SKM-1 treated with dmso at 0.1 percent for 144 hours (cell line): Measurements from ENCODE around the gene CX3CR1.

ENCODE experiments used
- DNase-seq: peaks from one replicate; lab custom pipeline; 2025; ENCODE audit not compliant: unreplicated experiment; lab: John Stamatoyannopoulos, UW

CX3CR1 gene

GRCh38 chr3:39269528-39269927, 10.3 kb downstream of the CX3CR1 start:
- DNase-seq = no peak

GRCh38 chr3:39268549-39268900, 11.3 kb downstream of the CX3CR1 start:
- no peak for DNase-seq

- DNase-seq = no peak
Observed at GRCh38 chr3:39267631-39268548, 11.9 kb downstream of the CX3CR1 start.

- no peak for DNase-seq
Observed at GRCh38 chr3:39264053-39264452, 15.8 kb downstream of the CX3CR1 start.

GRCh38 chr3:39263576-39263975, 16.3 kb downstream of the CX3CR1 start:
- no peak for DNase-seq

- DNase-seq = no peak
Observed at GRCh38 chr3:39262846-39263245, 17.0 kb downstream of the CX3CR1 start.

- DNase-seq = no peak
Observed at GRCh38 chr3:39261726-39262125, 18.1 kb downstream of the CX3CR1 start.

GRCh38 chr3:39260957-39261356, 18.9 kb downstream of the CX3CR1 start:
- peak; percentile 99 for DNase-seq

- no peak for DNase-seq
Observed at GRCh38 chr3:39260318-39260717, 19.5 kb downstream of the CX3CR1 start.

- DNase-seq = peak; percentile 98
Observed at GRCh38 chr3:39255503-39256325, 24.1 kb downstream of the CX3CR1 start.

GRCh38 chr3:39254806-39255449, 24.9 kb downstream of the CX3CR1 start:
- DNase-seq = no peak

GRCh38 chr3:39251576-39251975, 28.3 kb downstream of the CX3CR1 start:
- no peak for DNase-seq

GRCh38 chr3:39250116-39250747, 29.6 kb downstream of the CX3CR1 start:
- peak; percentile 95 for DNase-seq

- DNase-seq = peak; percentile 63
Observed at GRCh38 chr3:39249453-39250115, 30.3 kb downstream of the CX3CR1 start.

GRCh38 chr3:39241561-39241960, 38.3 kb downstream of the CX3CR1 start:
- DNase-seq = peak; percentile 70

GRCh38 chr3:39237027-39237426, 42.8 kb downstream of the CX3CR1 start:
- no peak for DNase-seq

GRCh38 chr3:39234651-39235050, 45.2 kb downstream of the CX3CR1 start:
- no peak for DNase-seq

- DNase-seq = peak; percentile 23
Observed at GRCh38 chr3:39232859-39233258, 47.0 kb downstream of the CX3CR1 start.

- no peak for DNase-seq
Observed at GRCh38 chr3:39230453-39230852, 49.4 kb downstream of the CX3CR1 start.

- no peak for DNase-seq
Observed at GRCh38 chr3:39228496-39228895, 51.3 kb downstream of the CX3CR1 start.
